ENCODE results near the gene ERV3-1.

DNA sequence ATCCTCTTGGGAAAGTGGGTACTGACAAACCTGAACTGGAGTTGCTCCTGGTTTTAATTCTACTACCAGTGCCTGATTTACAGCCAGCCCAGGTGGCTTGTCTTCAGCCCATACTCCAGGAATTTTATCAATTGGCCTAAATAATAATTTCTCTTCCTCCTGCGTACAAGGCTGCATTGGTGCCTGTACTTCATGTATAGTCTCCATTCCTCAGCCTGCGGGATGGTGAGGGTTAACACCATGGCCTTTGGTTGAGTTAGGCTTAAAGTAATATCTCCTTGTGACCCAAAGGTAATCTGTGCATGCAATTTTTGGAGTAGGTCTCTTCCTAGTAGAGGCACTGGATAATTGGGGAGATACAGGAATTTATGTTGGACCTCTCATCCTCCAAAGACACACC, 10.2 kb downstream of the ERV3-1 start:
- TF ChIP-seq, protein P1, sequence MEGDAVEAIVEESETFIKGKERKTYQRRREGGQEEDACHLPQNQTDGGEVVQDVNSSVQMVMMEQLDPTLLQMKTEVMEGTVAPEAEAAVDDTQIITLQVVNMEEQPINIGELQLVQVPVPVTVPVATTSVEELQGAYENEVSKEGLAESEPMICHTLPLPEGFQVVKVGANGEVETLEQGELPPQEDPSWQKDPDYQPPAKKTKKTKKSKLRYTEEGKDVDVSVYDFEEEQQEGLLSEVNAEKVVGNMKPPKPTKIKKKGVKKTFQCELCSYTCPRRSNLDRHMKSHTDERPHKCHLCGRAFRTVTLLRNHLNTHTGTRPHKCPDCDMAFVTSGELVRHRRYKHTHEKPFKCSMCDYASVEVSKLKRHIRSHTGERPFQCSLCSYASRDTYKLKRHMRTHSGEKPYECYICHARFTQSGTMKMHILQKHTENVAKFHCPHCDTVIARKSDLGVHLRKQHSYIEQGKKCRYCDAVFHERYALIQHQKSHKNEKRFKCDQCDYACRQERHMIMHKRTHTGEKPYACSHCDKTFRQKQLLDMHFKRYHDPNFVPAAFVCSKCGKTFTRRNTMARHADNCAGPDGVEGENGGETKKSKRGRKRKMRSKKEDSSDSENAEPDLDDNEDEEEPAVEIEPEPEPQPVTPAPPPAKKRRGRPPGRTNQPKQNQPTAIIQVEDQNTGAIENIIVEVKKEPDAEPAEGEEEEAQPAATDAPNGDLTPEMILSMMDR (IDR thresholded peaks at IDR 0.05), result no peak
- TF ChIP-seq POLR2A (IDR thresholded peaks at IDR 0.05), result no peak
